Measurements from ENCODE around the gene ZNF451. TPM values are rescaled to one million over a fixed set of nuclear protein-coding genes. Genes with fewer than 3 reads are reported as not detected.

Gene ZNF451, protein sequence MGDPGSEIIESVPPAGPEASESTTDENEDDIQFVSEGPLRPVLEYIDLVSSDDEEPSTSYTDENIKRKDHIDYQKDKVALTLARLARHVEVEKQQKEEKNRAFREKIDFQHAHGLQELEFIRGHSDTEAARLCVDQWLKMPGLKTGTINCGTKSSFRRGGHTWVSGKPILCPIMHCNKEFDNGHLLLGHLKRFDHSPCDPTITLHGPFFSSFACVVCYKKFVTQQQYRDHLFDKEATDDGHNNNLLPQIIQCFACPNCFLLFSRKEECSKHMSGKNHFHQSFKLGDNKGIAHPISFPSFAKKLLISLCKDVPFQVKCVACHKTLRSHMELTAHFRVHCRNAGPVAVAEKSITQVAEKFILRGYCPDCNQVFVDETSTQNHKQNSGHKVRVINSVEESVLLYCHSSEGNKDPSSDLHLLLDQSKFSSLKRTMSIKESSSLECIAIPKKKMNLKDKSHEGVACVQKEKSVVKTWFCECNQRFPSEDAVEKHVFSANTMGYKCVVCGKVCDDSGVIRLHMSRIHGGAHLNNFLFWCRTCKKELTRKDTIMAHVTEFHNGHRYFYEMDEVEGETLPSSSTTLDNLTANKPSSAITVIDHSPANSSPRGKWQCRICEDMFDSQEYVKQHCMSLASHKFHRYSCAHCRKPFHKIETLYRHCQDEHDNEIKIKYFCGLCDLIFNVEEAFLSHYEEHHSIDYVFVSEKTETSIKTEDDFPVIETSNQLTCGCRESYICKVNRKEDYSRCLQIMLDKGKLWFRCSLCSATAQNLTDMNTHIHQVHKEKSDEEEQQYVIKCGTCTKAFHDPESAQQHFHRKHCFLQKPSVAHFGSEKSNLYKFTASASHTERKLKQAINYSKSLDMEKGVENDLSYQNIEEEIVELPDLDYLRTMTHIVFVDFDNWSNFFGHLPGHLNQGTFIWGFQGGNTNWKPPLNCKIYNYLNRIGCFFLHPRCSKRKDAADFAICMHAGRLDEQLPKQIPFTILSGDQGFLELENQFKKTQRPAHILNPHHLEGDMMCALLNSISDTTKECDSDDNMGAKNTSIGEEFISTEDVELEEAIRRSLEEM
- 6.0 to 10.9 TPM (median 9.1 TPM) in 5 replicates for total RNA-seq (2022; extraction: Qiagen RNA extraction; ENCODE audit: low read depth)

DNA sequence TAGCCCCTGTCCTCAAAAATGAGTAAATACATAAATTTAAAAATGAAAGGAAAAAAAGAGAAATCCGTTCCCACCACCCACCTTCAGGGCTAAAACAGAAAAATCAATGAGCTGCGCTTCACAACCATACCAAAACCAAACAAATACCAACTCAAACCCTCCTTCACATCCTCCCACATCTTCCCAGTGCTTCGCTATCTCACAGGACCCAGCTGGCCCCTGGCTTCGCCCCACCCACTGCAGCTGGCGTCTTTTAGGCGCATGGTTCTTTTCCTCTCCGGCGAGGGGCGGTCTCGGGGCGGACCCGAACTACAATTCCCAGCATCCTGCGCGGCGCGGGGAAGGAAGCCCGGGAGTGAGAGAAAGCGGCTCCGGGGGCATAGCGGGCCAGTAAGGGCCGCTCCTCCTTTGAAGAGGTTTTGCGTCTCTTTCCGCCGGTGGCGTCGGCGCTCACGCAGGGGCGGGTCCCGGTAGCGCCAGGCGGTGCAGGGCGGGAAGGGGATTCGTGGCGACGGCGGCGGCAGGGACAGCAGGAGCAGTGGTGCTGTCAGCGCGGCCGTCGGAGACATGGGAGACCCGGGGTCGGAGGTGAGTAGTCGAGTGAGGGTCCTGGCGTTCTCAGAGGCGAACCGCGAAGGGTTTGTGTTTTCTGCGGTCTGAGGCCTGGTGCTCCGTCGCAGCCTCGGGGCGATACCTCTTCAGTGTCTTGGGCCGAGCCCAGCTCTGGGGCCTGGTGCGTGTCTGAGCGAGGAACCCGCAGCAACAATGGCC is at the start of gene ZNF451:
ZNF451 (plus strand) TSS at position 502 of the 771 bp plus-strand sequence; CDS start at position 568, 66 bp downstream.

DNA sequence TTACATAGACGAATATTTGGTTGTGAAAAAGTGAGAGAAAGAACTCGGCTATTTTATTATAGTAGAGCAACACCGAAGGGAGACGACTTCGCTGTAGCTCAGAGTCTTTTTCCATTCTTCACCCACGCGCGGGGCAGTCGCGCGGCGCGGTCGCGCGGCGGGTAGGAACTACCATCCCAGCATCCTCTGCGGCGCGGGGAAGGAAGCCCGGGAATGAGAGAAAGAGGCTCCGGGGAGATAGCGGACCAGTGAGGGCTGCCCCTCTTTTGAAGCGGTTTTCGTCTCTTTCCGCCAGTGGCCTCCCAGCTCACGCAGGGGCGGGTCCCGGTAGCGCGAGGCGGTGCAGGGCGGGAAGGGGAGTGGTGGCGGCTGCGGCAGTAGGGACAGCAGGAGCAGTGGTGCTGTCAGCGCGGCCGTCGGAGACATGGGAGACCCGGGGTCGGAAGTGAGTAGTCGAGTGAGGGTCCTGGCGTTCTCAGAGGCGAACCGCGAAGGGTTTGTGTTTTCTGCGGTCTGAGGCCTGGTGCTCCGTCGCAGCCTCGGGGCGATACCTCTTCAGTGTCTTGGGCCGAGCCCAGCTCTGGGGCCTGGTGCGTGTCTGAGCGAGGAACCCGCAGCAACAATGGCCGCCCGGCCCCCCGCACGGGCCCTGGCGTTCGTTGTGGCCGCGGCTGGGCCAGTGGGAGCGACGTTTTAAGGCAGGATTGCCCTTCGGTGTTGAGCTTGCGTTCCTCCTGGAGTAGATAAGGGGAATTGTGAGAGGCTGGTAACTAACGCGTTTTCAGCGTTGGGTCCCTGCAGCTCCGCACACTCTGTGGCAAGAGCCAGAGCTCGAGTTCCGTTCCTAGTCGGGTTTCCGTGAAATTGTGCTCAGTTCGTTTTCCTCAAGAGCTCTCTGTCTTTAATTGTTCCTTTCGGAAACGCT is 43.4 kb upstream of the ZNF451 start, which contains the start of gene KIAA1586:
KIAA1586 (plus strand) TSS at position 362 of the 925 bp plus-strand sequence; CDS start at position 425, 63 bp downstream.

DNA sequence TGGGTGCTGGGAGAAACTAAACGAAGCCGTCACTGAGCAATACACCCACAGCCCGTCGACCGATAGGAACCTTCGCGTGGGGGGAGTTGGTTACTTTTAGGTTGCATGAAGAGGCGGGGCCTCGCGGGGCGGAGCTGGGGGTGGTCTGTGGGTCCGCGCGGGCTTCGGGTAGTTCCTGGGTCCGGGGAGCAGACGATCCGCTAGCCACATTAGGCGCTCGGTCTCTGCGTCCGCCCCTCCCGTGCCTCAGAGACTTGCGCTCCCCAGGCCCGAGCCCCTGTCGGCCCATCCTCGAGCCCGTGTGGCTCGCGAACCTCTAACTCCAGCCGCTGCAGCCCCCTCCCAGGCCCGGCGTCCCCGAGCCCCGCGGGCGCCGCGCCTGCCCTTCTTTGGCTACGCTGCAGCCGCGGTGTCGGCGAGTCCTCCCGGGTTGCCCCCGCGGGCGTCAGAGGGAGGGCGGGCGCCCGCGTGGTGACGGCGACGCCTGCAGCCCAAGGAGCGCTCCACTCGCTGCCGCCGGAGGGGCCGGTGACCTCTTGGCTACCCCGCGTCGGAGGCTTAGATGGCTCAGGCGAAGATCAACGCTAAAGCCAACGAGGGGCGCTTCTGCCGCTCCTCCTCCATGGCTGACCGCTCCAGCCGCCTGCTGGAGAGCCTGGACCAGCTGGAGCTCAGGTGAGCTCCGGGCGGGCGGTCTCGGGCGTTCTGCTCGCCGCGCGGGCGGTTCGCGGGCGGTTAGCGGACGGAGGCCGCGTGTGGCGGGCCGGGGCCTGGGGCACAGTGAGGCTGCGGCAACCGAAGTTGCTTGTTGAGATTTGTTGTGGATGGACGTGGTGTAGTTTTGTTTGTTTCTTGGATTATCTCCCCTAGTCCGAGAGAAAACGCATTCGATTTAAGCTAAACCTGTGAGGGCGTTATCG is 82.4 kb downstream of the ZNF451 start, which contains the start of gene BAG2:
BAG2 (plus strand) TSS at position 191 of the 920 bp plus-strand sequence; CDS start at position 563, 372 bp downstream.

Other genes with a start within 250 kb of the ZNF451 start
- 0.61 to 1.3 TPM (median 0.99 TPM) in 5 replicates for gene BEND6, start 135.1 kb upstream of the ZNF451 start, total RNA-seq (2022; extraction: Qiagen RNA extraction; ENCODE audit: low read depth)
- 3.8 to 6.4 TPM (median 6.1 TPM) in 5 replicates for gene KIAA1586, start 43.5 kb upstream of the ZNF451 start, total RNA-seq (2022; extraction: Qiagen RNA extraction; ENCODE audit: low read depth)
- gene BAG2, start 82.1 kb downstream of the ZNF451 start, total RNA-seq (2022; extraction: Qiagen RNA extraction; ENCODE audit: low read depth), result 7.6 to 8.9 TPM (median 8.0 TPM) in 5 replicates
- gene RAB23, start 132.1 kb downstream of the ZNF451 start, total RNA-seq (2022; extraction: Qiagen RNA extraction; ENCODE audit: low read depth), result 6.7 to 9.4 TPM (median 8.7 TPM) in 5 replicates
- 12.0 to 14.5 TPM (median 12.4 TPM) in 5 replicates for gene PRIM2, start 227.4 kb downstream of the ZNF451 start, total RNA-seq (2022; extraction: Qiagen RNA extraction; ENCODE audit: low read depth)

Measured in A549 treated with GW870086 at 1 μM for 4 hours (cell line).